ENCODE results near the gene SGPP2.

GRCh38 chr2:222375798-222376197 is 48.5 kb upstream of the SGPP2 start:
- TF ChIP-seq, protein P1, sequence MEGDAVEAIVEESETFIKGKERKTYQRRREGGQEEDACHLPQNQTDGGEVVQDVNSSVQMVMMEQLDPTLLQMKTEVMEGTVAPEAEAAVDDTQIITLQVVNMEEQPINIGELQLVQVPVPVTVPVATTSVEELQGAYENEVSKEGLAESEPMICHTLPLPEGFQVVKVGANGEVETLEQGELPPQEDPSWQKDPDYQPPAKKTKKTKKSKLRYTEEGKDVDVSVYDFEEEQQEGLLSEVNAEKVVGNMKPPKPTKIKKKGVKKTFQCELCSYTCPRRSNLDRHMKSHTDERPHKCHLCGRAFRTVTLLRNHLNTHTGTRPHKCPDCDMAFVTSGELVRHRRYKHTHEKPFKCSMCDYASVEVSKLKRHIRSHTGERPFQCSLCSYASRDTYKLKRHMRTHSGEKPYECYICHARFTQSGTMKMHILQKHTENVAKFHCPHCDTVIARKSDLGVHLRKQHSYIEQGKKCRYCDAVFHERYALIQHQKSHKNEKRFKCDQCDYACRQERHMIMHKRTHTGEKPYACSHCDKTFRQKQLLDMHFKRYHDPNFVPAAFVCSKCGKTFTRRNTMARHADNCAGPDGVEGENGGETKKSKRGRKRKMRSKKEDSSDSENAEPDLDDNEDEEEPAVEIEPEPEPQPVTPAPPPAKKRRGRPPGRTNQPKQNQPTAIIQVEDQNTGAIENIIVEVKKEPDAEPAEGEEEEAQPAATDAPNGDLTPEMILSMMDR (optimal IDR thresholded peaks at IDR 0.05 in 1 of 3, IDR thresholded peaks at IDR 0.05 in 1 of 3, conservative IDR thresholded peaks at IDR 0.05 in 1 of 3; ENCODE audit: extremely low read depth in 1 of 3, insufficient read depth in 2 of 3, low read length in 3 of 3) = no peak
- TF ChIP-seq EZH2 (IDR thresholded peaks at IDR 0.05; ENCODE audit: low read length) = no peak
